HG02970 (cell line): ENCODE results near the gene MYO15A.

Experiments
- ATAC-seq: cut with Tn5 transposase; IDR thresholded peaks from one replicate; pipeline ENCODE4 v1.9.1; 2021; ENCODE audit warnings: mild to moderate bottlenecking, moderate library complexity, moderate number of reproducible peaks; ENCODE audit not compliant: unreplicated experiment, low FRiP score

The MYO15A gene

GRCh38 chr17:18122990-18123753 lies 14.6 kb downstream of the MYO15A start:
- ATAC-seq = no peak

GRCh38 chr17:18124345-18125126 lies 16.0 kb downstream of the MYO15A start:
- no peak for ATAC-seq

- no peak for ATAC-seq
Observed at GRCh38 chr17:18129041-18129502, 20.5 kb downstream of the MYO15A start.

- no peak for ATAC-seq
Observed at GRCh38 chr17:18132711-18133110, 24.2 kb downstream of the MYO15A start.

- ATAC-seq = no peak
Observed at GRCh38 chr17:18136357-18136756, 27.8 kb downstream of the MYO15A start.

- no peak for ATAC-seq
Observed at GRCh38 chr17:18138065-18138749, 29.7 kb downstream of the MYO15A start.

GRCh38 chr17:18139092-18139491 lies 30.5 kb downstream of the MYO15A start:
- ATAC-seq = no peak

- no peak for ATAC-seq
Observed at GRCh38 chr17:18139498-18139897, 30.9 kb downstream of the MYO15A start.

GRCh38 chr17:18139949-18140348 lies 31.4 kb downstream of the MYO15A start:
- no peak for ATAC-seq

- no peak for ATAC-seq
Observed at GRCh38 chr17:18140648-18141047, 32.1 kb downstream of the MYO15A start.

- ATAC-seq = no peak
Observed at GRCh38 chr17:18141210-18141803, 32.8 kb downstream of the MYO15A start.

GRCh38 chr17:18142417-18142816 lies 33.9 kb downstream of the MYO15A start:
- ATAC-seq = no peak

GRCh38 chr17:18143044-18143936 lies 34.7 kb downstream of the MYO15A start:
- no peak for ATAC-seq

- no peak for ATAC-seq
Observed at GRCh38 chr17:18144261-18144660, 35.7 kb downstream of the MYO15A start.

- no peak for ATAC-seq
Observed at GRCh38 chr17:18144855-18145254, 36.3 kb downstream of the MYO15A start.

GRCh38 chr17:18145811-18146210 lies 37.3 kb downstream of the MYO15A start:
- no peak for ATAC-seq

- ATAC-seq = no peak
Observed at GRCh38 chr17:18146259-18146658, 37.7 kb downstream of the MYO15A start.

- ATAC-seq = no peak
Observed at GRCh38 chr17:18146980-18147379, 38.4 kb downstream of the MYO15A start.

GRCh38 chr17:18148586-18148985 lies 40.0 kb downstream of the MYO15A start:
- no peak for ATAC-seq

GRCh38 chr17:18151290-18151689 lies 42.7 kb downstream of the MYO15A start:
- no peak for ATAC-seq
